Right lobe of liver (tissue), 4 donors: ENCODE data around the gene TLE3.

Experiments
- CTCF ChIP-seq, 4 donors: fragments of 200-600 bp in 3 of 4; fragments of 450-650 bp in 1 of 4; IDR thresholded peaks; one replicate each; pipeline versions ENCODE4 v1.5.1 to v1.8.0; 2016 to 2022; ENCODE audit warnings: antibody characterized with exemption in 4 of 4, mild to moderate bottlenecking in 2 of 4
- POLR2A ChIP-seq: fragments of 450-650 bp; IDR thresholded peaks from one replicate; pipeline ENCODE4 v1.6.1; 2017; ENCODE audit warnings: antibody characterized with exemption, mild to moderate bottlenecking
- donor health status: DM: no; HTN: no; CAD: no.
- donor health status: DM: no; HTN: no; CAD: no.
- donor health status: DM: no; HTN: yes; CAD: no.

GRCh38 chr15:70043590-70043989 is 54.1 kb downstream of the TLE3 start:
- TF ChIP-seq CTCF (IDR thresholded peaks at IDR 0.05) (no peak), POLR2A (no peak)
